Daoy (cell line): Measurements from ENCODE around the gene KCNIP4. TPM values are rescaled to one million over a fixed set of nuclear protein-coding genes. Genes with fewer than 3 reads are reported as not detected.
"Not testable (repeated sequence)": the region's sequence is repeated elsewhere in the genome, so short reads cannot be mapped to it uniquely, and the experiment has no call there.

Experiments
- DNase-seq: peaks from one replicate; pipeline ENCODE4 v3.0.0-alpha.2; 2015; ENCODE audit warnings: low read depth
- total RNA-seq: library from RNA; depleted of rRNA; stranded (reverse); fragments of >200 nt; shearing (Covaris generic); gene quantifications from 2 replicates; pipeline ENCODE4 v1.2.3, GENCODE V29; 2014

KCNIP4 gene
- total RNA-seq, 1 experiment from 2014 or later = not detected

GRCh38 chr4:21366840-21367239 lies 581.7 kb downstream of the KCNIP4 start:
- no peak for DNase-seq

- DNase-seq = no peak
Measured at GRCh38 chr4:21366312-21366711, 582.3 kb downstream of the KCNIP4 start.

- DNase-seq = no peak
Measured at GRCh38 chr4:21363701-21364100, 584.9 kb downstream of the KCNIP4 start.

- DNase-seq = not testable (repeated sequence)
Measured at GRCh38 chr4:21352354-21352753, 596.2 kb downstream of the KCNIP4 start.

GRCh38 chr4:21347142-21347541 lies 601.4 kb downstream of the KCNIP4 start:
- no peak for DNase-seq

- DNase-seq = no peak
Measured at GRCh38 chr4:21327976-21328700, 620.4 kb downstream of the KCNIP4 start.

- no peak for DNase-seq
Measured at GRCh38 chr4:21320034-21320433, 628.5 kb downstream of the KCNIP4 start.

- no peak for DNase-seq
Measured at GRCh38 chr4:21307709-21308108, 640.9 kb downstream of the KCNIP4 start.

GRCh38 chr4:21304540-21304887 lies 644.1 kb downstream of the KCNIP4 start:
- no peak for DNase-seq

- DNase-seq = no peak
Measured at GRCh38 chr4:21290562-21290961, 658.0 kb downstream of the KCNIP4 start.

GRCh38 chr4:21276046-21276445 lies 672.5 kb downstream of the KCNIP4 start:
- DNase-seq = no peak

GRCh38 chr4:21271439-21272052 lies 677.0 kb downstream of the KCNIP4 start:
- no peak for DNase-seq

GRCh38 chr4:21248331-21248730 lies 700.2 kb downstream of the KCNIP4 start:
- no peak for DNase-seq

GRCh38 chr4:21242163-21242562 lies 706.4 kb downstream of the KCNIP4 start:
- no peak for DNase-seq

- DNase-seq = no peak
Measured at GRCh38 chr4:21226637-21227538, 721.7 kb downstream of the KCNIP4 start.

GRCh38 chr4:21211846-21212245 lies 736.7 kb downstream of the KCNIP4 start:
- DNase-seq = no peak

- DNase-seq = no peak
Measured at GRCh38 chr4:21209860-21210259, 738.7 kb downstream of the KCNIP4 start.

- DNase-seq = no peak
Measured at GRCh38 chr4:21205821-21206531, 742.6 kb downstream of the KCNIP4 start.

GRCh38 chr4:21203416-21203815 lies 745.2 kb downstream of the KCNIP4 start:
- no peak for DNase-seq

- no peak for DNase-seq
Measured at GRCh38 chr4:21202959-21203358, 745.6 kb downstream of the KCNIP4 start.

- DNase-seq = no peak
Measured at GRCh38 chr4:21198683-21199082, 749.9 kb downstream of the KCNIP4 start.

- DNase-seq = no peak
Measured at GRCh38 chr4:21195682-21196081, 752.9 kb downstream of the KCNIP4 start.
